ENCODE data around the gene PLCD1.

Gene PLCD1

GRCh38 chr3:38008191-38008701 lies 21.2 kb downstream of the PLCD1 start:
- H4K20me1 ChIP-seq (ENCODE audit: insufficient read depth, low read length): no peaks in the 10 kb centered on the region
- H3K4me3 ChIP-seq (ENCODE audit: low read length): no peak overlapping the region
- no peaks in the 10 kb centered on the region for H3K27me3 ChIP-seq (ENCODE audit: low read depth, low read length)
- no peak overlapping the region for H3K27ac ChIP-seq (ENCODE audit: low read length)
- peaks cover 7% of the 10 kb centered on the region for H3K4me1 ChIP-seq (ENCODE audit: low read length)
- H3K9me3 ChIP-seq (ENCODE audit: insufficient read depth, low read length): no peaks in the 10 kb centered on the region
- H3K4me2 ChIP-seq (ENCODE audit: low read length): no peak overlapping the region
- no peak overlapping the region for H2AFZ ChIP-seq (ENCODE audit: low read depth, low read length)
- no peaks in the 10 kb centered on the region for H3K36me3 ChIP-seq (replicated peaks; ENCODE audit: low read depth, low read length)
- TF ChIP-seq CTCF (IDR thresholded peaks at IDR 0.05; ENCODE audit: low read depth, low read length) (no peak), EZH2phosphoT487 (IDR thresholded peaks at IDR 0.05; ENCODE audit: low read depth) (no peak)
- H3K9ac ChIP-seq (ENCODE audit: low read length): no peak overlapping the region
- no peaks in the 10 kb centered on the region for H3K79me2 ChIP-seq (ENCODE audit: low read length)

GRCh38 chr3:38007754-38008090 lies 21.7 kb downstream of the PLCD1 start:
- Histone ChIP-seq H3K4me1 (ENCODE audit: low read length) (peaks cover 7% of the 10 kb centered on the region), H3K27me3 (ENCODE audit: low read depth, low read length) (no peaks in the 10 kb centered on the region), H3K4me2 (ENCODE audit: low read length) (no peak overlapping the region), H3K9ac (ENCODE audit: low read length) (no peak overlapping the region), H3K9me3 (ENCODE audit: insufficient read depth, low read length) (no peaks in the 10 kb centered on the region), H3K79me2 (ENCODE audit: low read length) (no peaks in the 10 kb centered on the region), H4K20me1 (ENCODE audit: insufficient read depth, low read length) (no peaks in the 10 kb centered on the region), H2AFZ (ENCODE audit: low read depth, low read length) (no peak overlapping the region), H3K27ac (ENCODE audit: low read length) (no peak overlapping the region), H3K36me3 (replicated peaks; ENCODE audit: low read depth, low read length) (no peaks in the 10 kb centered on the region), H3K4me3 (ENCODE audit: low read length) (no peak overlapping the region)
- TF ChIP-seq EZH2phosphoT487 (IDR thresholded peaks at IDR 0.05; ENCODE audit: low read depth) (no peak), CTCF (IDR thresholded peaks at IDR 0.05; ENCODE audit: low read depth, low read length) (no peak)

GRCh38 chr3:38006445-38006995 lies 22.9 kb downstream of the PLCD1 start:
- no peak overlapping the region for H3K27ac ChIP-seq (ENCODE audit: low read length)
- H3K4me2 ChIP-seq (ENCODE audit: low read length): no peak overlapping the region
- H4K20me1 ChIP-seq (ENCODE audit: insufficient read depth, low read length): no peaks in the 10 kb centered on the region
- TF ChIP-seq EZH2phosphoT487 (IDR thresholded peaks at IDR 0.05; ENCODE audit: low read depth) (no peak), CTCF (IDR thresholded peaks at IDR 0.05; ENCODE audit: low read depth, low read length) (no peak)
- peaks cover 5% of the 10 kb centered on the region for H3K36me3 ChIP-seq (replicated peaks; ENCODE audit: low read depth, low read length)
- peaks cover 7% of the 10 kb centered on the region for H3K4me1 ChIP-seq (ENCODE audit: low read length)
- H2AFZ ChIP-seq (ENCODE audit: low read depth, low read length): no peak overlapping the region
- H3K4me3 ChIP-seq (ENCODE audit: low read length): no peak overlapping the region
- no peaks in the 10 kb centered on the region for H3K9me3 ChIP-seq (ENCODE audit: insufficient read depth, low read length)
- no peak overlapping the region for H3K9ac ChIP-seq (ENCODE audit: low read length)
- H3K79me2 ChIP-seq (ENCODE audit: low read length): no peaks in the 10 kb centered on the region
- H3K27me3 ChIP-seq (ENCODE audit: low read depth, low read length): no peaks in the 10 kb centered on the region

GRCh38 chr3:38006031-38006430 lies 23.4 kb downstream of the PLCD1 start:
- H3K4me1 ChIP-seq (ENCODE audit: low read length): peaks cover 7% of the 10 kb centered on the region
- H4K20me1 ChIP-seq (ENCODE audit: insufficient read depth, low read length): no peaks in the 10 kb centered on the region
- no peaks in the 10 kb centered on the region for H3K79me2 ChIP-seq (ENCODE audit: low read length)
- H2AFZ ChIP-seq (ENCODE audit: low read depth, low read length): no peak overlapping the region
- no peaks in the 10 kb centered on the region for H3K9me3 ChIP-seq (ENCODE audit: insufficient read depth, low read length)
- TF ChIP-seq CTCF (IDR thresholded peaks at IDR 0.05; ENCODE audit: low read depth, low read length) (no peak), EZH2phosphoT487 (IDR thresholded peaks at IDR 0.05; ENCODE audit: low read depth) (no peak)
- H3K9ac ChIP-seq (ENCODE audit: low read length): no peak overlapping the region
- peaks cover 5% of the 10 kb centered on the region for H3K36me3 ChIP-seq (replicated peaks; ENCODE audit: low read depth, low read length)
- H3K4me3 ChIP-seq (ENCODE audit: low read length): no peak overlapping the region
- H3K27me3 ChIP-seq (ENCODE audit: low read depth, low read length): no peaks in the 10 kb centered on the region
- H3K27ac ChIP-seq (ENCODE audit: low read length): no peak overlapping the region
- no peak overlapping the region for H3K4me2 ChIP-seq (ENCODE audit: low read length)

All from OCI-LY3 (cell line).